ENCODE measurements around the gene CCDC191.

GRCh38 chr3:114025451-114025850 is 30.9 kb downstream of the CCDC191 start:
- no peak for TF ChIP-seq CTCF (IDR thresholded peaks at IDR 0.05; ENCODE audit: borderline replicate concordance, extremely low read depth, low read length, poor library complexity, severe bottlenecking)
- no peak for TF ChIP-seq EZH2 (IDR thresholded peaks at IDR 0.05; ENCODE audit: borderline replicate concordance, low read depth, low read length, severe bottlenecking)
